HepG2 (cell line): ENCODE measurements around the gene ELL. TPM values are rescaled to one million over a fixed set of nuclear protein-coding genes. Genes with fewer than 3 reads are reported as not detected.

Source experiments
- AKAP8 ChIP-seq: sonication (generic); formaldehyde crosslinking; IDR thresholded peaks from 2 replicates; pipeline ENCODE4 v1.5.1; 2020; ENCODE audit warnings: mild to moderate bottlenecking, missing genetic modification reagents
- CCAR2 ChIP-seq: fragments of 200-400 bp; formaldehyde crosslinking; optimal IDR thresholded peaks from 2 replicates; pipeline ENCODE3; 2018; ENCODE audit warnings: low read depth, mild to moderate bottlenecking, low read length, moderate library complexity
- GATA4 ChIP-seq: sonication (generic); IDR thresholded peaks from 2 replicates; pipeline ENCODE4 v1.6.1; 2016; ENCODE audit warnings: antibody characterized with exemption, low read depth, borderline replicate concordance
- HDAC1 ChIP-seq: sonication (generic); formaldehyde crosslinking; IDR thresholded peaks from 2 replicates; pipeline ENCODE4 v1.5.1; 2020; ENCODE audit warnings: mild to moderate bottlenecking, missing genetic modification reagents
- HOXA9 ChIP-seq: sonication (generic); formaldehyde crosslinking; IDR thresholded peaks from 2 replicates; pipeline ENCODE4 v1.8.1; 2022; ENCODE audit warnings: missing genetic modification reagents, mild to moderate bottlenecking, moderate library complexity, borderline replicate concordance
- JARID2 ChIP-seq: sonication (generic); formaldehyde crosslinking; IDR thresholded peaks from 2 replicates; pipeline ENCODE4 v1.8.1; 2023; ENCODE audit warnings: missing genetic modification reagents, inconsistent platforms; ENCODE audit not compliant: insufficient replicate concordance
- MAF1 ChIP-seq: sonication (generic); formaldehyde crosslinking; IDR thresholded peaks from 2 replicates; pipeline ENCODE4 v1.5.0; 2020; ENCODE audit warnings: missing genetic modification reagents, borderline replicate concordance
- MBD4 ChIP-seq: IDR thresholded peaks from 2 replicates; pipeline ENCODE4 v1.6.1; 2012; ENCODE audit warnings: low read length, inconsistent platforms, borderline replicate concordance
- SNAPC2 ChIP-seq: sonication (generic); formaldehyde crosslinking; IDR thresholded peaks from 2 replicates; pipeline ENCODE4 v1.8.1; 2022; ENCODE audit warnings: mild to moderate bottlenecking, missing genetic modification reagents
- YEATS2 ChIP-seq: sonication (generic); formaldehyde crosslinking; IDR thresholded peaks from 2 replicates; pipeline ENCODE4 v1.4.0; 2020; ENCODE audit warnings: missing genetic modification reagents, borderline replicate concordance
- ZNF207 ChIP-seq: fragments of 450-650 bp; IDR thresholded peaks from 2 replicates; pipeline ENCODE4 v1.6.1; 2016; ENCODE audit warnings: antibody characterized with exemption, borderline replicate concordance
- ZNF225 ChIP-seq: sonication (generic); formaldehyde crosslinking; IDR thresholded peaks from 2 replicates; pipeline ENCODE4 v1.4.0; 2020; ENCODE audit warnings: mild to moderate bottlenecking, missing genetic modification reagents
- ZNF44 ChIP-seq: sonication (generic); formaldehyde crosslinking; IDR thresholded peaks from 2 replicates; pipeline ENCODE4 v1.5.1; 2020; ENCODE audit warnings: mild to moderate bottlenecking, missing genetic modification reagents
- ZNF720 ChIP-seq: sonication (generic); formaldehyde crosslinking; IDR thresholded peaks from 2 replicates; pipeline ENCODE4 v1.4.0; 2020; ENCODE audit warnings: missing genetic modification reagents
- ZNF780A ChIP-seq: sonication (generic); formaldehyde crosslinking; IDR thresholded peaks from 2 replicates; pipeline ENCODE4 v1.8.0; 2022; ENCODE audit warnings: mild to moderate bottlenecking, missing genetic modification reagents, moderate library complexity
- polyA plus RNA-seq, 8 experiments: library from polyadenylated mRNA; depleted of rRNA in 3 of 8; stranded (reverse) in 7 of 8; unstranded in 1 of 8; fragments of >200 nt; fragmentation: Illumina TruSeq in 4 of 8; extraction: Trizol in 4 of 8; gene quantifications; 2 replicates each; pipeline versions ENCODE4 v1.2.1 to v1.2.3, GENCODE V29; 2011 to 2016; ENCODE audit warnings: low read depth in 4 of 8, missing spikeins in 1 of 8, mixed read lengths in 1 of 8; ENCODE audit not compliant: insufficient read depth in 1 of 8
- total RNA-seq, 5 experiments: library from RNA; depleted of rRNA; stranded (reverse); fragments of >200 nt; fragmentation: Illumina TruSeq; extraction: Trizol; gene quantifications; 2 replicates each; pipeline ENCODE4 v1.2.3, GENCODE V29; 2016; ENCODE audit warnings: low read depth in 1 of 5
- TF ChIP-seq, protein P1 (sequence below): sonication (generic); formaldehyde crosslinking; IDR thresholded peaks from 2 replicates; pipeline ENCODE4 v1.4.0; 2020; ENCODE audit warnings: mild to moderate bottlenecking, missing genetic modification reagents, borderline replicate concordance
- TF ChIP-seq, protein P2 (sequence below): sonication (generic); formaldehyde crosslinking; IDR thresholded peaks from 2 replicates; pipeline ENCODE4 v1.4.0; 2020; ENCODE audit warnings: missing genetic modification reagents
- TF ChIP-seq, protein P3 (sequence below): sonication (generic); formaldehyde crosslinking; IDR thresholded peaks from 2 replicates; pipeline ENCODE4 v1.4.0; 2020; ENCODE audit warnings: mild to moderate bottlenecking, missing genetic modification reagents

The ELL gene
- total and polyA plus RNA-seq, 2 of the 13 experiments (the other 11 are each of a cell fraction or from before 2014, with no cell fraction given): 3.7 to 5.4 TPM

DNA sequence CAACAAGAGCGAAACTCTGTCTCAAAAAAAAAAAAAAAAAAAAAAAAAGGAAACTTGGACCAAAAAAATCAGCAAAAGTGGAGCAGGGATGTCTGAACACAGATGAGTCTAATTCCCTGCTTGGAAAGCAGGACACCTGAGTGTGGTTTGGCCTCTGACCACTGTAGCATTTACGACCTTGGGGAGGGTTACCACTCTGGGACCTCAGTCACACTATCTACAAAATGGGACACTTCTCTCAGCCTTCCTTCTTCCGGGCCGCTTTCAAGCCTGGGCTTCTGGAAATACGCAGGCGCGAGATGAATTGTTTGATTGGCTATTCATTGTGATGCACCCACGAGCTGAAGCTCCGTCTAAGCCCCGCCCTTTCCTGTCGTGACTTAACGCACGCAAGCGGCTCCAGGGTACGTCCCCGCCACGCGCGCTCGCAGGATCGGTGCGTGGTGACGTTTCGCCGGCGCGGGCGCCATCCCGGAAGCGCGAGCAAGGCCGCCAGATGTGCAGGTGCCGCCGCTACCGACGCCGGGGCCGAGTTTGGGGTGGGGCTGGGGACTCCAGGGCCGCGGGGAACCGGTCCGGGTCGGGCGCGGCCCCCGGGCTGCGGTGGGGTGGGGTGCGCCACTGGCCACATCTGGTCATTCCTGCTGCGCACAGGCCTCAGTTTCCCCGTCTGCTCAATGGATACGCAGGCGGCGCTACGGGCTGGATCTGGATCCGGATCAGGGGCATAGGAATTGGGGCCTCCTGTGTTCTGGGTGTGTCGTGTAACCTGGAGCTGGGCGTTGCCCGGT lies 35.7 kb upstream of the ELL start, which contains the start of gene KXD1 (continued):
- TF ChIP-seq, protein P1, sequence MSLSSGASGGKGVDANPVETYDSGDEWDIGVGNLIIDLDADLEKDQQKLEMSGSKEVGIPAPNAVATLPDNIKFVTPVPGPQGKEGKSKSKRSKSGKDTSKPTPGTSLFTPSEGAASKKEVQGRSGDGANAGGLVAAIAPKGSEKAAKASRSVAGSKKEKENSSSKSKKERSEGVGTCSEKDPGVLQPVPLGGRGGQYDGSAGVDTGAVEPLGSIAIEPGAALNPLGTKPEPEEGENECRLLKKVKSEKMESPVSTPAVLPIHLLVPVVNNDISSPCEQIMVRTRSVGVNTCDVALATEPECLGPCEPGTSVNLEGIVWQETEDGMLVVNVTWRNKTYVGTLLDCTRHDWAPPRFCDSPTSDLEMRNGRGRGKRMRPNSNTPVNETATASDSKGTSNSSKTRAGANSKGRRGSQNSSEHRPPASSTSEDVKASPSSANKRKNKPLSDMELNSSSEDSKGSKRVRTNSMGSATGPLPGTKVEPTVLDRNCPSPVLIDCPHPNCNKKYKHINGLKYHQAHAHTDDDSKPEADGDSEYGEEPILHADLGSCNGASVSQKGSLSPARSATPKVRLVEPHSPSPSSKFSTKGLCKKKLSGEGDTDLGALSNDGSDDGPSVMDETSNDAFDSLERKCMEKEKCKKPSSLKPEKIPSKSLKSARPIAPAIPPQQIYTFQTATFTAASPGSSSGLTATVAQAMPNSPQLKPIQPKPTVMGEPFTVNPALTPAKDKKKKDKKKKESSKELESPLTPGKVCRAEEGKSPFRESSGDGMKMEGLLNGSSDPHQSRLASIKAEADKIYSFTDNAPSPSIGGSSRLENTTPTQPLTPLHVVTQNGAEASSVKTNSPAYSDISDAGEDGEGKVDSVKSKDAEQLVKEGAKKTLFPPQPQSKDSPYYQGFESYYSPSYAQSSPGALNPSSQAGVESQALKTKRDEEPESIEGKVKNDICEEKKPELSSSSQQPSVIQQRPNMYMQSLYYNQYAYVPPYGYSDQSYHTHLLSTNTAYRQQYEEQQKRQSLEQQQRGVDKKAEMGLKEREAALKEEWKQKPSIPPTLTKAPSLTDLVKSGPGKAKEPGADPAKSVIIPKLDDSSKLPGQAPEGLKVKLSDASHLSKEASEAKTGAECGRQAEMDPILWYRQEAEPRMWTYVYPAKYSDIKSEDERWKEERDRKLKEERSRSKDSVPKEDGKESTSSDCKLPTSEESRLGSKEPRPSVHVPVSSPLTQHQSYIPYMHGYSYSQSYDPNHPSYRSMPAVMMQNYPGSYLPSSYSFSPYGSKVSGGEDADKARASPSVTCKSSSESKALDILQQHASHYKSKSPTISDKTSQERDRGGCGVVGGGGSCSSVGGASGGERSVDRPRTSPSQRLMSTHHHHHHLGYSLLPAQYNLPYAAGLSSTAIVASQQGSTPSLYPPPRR (CRISPR knock-in tag): no peak
- TF ChIP-seq MAF1 (CRISPR knock-in tag): no peak
- TF ChIP-seq, protein P2, sequence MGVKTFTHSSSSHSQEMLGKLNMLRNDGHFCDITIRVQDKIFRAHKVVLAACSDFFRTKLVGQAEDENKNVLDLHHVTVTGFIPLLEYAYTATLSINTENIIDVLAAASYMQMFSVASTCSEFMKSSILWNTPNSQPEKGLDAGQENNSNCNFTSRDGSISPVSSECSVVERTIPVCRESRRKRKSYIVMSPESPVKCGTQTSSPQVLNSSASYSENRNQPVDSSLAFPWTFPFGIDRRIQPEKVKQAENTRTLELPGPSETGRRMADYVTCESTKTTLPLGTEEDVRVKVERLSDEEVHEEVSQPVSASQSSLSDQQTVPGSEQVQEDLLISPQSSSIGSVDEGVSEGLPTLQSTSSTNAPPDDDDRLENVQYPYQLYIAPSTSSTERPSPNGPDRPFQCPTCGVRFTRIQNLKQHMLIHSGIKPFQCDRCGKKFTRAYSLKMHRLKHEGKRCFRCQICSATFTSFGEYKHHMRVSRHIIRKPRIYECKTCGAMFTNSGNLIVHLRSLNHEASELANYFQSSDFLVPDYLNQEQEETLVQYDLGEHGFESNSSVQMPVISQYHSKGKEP (CRISPR knock-in tag): no peak
- no peak for TF ChIP-seq ZNF720
- TF ChIP-seq ZNF225 (CRISPR knock-in tag): 0 out of 2 replicates have a peak, but pooled peaks have one; percentile 26
- peak; percentile 77 for TF ChIP-seq YEATS2 (CRISPR knock-in tag)
- TF ChIP-seq HDAC1 (CRISPR knock-in tag): peak; percentile 94
- TF ChIP-seq MBD4: no peak
- TF ChIP-seq AKAP8 (CRISPR knock-in tag): no peak; the same call in 1 of the 2 replicates
- TF ChIP-seq CCAR2: no peak
- no peak for TF ChIP-seq ZNF207
- TF ChIP-seq ZNF780A (CRISPR knock-in tag): no peak
- TF ChIP-seq ZNF44 (CRISPR knock-in tag): no peak
- TF ChIP-seq, protein P3, sequence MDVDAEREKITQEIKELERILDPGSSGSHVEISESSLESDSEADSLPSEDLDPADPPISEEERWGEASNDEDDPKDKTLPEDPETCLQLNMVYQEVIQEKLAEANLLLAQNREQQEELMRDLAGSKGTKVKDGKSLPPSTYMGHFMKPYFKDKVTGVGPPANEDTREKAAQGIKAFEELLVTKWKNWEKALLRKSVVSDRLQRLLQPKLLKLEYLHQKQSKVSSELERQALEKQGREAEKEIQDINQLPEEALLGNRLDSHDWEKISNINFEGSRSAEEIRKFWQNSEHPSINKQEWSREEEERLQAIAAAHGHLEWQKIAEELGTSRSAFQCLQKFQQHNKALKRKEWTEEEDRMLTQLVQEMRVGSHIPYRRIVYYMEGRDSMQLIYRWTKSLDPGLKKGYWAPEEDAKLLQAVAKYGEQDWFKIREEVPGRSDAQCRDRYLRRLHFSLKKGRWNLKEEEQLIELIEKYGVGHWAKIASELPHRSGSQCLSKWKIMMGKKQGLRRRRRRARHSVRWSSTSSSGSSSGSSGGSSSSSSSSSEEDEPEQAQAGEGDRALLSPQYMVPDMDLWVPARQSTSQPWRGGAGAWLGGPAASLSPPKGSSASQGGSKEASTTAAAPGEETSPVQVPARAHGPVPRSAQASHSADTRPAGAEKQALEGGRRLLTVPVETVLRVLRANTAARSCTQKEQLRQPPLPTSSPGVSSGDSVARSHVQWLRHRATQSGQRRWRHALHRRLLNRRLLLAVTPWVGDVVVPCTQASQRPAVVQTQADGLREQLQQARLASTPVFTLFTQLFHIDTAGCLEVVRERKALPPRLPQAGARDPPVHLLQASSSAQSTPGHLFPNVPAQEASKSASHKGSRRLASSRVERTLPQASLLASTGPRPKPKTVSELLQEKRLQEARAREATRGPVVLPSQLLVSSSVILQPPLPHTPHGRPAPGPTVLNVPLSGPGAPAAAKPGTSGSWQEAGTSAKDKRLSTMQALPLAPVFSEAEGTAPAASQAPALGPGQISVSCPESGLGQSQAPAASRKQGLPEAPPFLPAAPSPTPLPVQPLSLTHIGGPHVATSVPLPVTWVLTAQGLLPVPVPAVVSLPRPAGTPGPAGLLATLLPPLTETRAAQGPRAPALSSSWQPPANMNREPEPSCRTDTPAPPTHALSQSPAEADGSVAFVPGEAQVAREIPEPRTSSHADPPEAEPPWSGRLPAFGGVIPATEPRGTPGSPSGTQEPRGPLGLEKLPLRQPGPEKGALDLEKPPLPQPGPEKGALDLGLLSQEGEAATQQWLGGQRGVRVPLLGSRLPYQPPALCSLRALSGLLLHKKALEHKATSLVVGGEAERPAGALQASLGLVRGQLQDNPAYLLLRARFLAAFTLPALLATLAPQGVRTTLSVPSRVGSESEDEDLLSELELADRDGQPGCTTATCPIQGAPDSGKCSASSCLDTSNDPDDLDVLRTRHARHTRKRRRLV (CRISPR knock-in tag): no peak
- TF ChIP-seq JARID2 (CRISPR knock-in tag): no peak
- TF ChIP-seq SNAPC2 (CRISPR knock-in tag): no peak
- TF ChIP-seq GATA4: no peak
- no peak for TF ChIP-seq HOXA9 (CRISPR knock-in tag)
